NCI-H510A (cell line): ENCODE data around the gene NPR2.

Experiments used
- DNase-seq: peaks from one replicate; lab custom pipeline; 2025; lab: John Stamatoyannopoulos, UW

The NPR2 gene

GRCh38 chr9:35791297-35791921 is at the start of gene NPR2:
TSS of gene NPR2 (plus strand) at chr9:35791591. CDS start at chr9:35792409, 818 bp downstream.
- no peak for DNase-seq

GRCh38 chr9:35741740-35742139 is 49.7 kb upstream of the NPR2 start:
- DNase-seq = no peak

GRCh38 chr9:35743452-35743851 is 47.9 kb upstream of the NPR2 start:
- no peak for DNase-seq

- no peak for DNase-seq
These were observed 47.4 kb upstream of the NPR2 start for GRCh38 chr9:35743880-35744518.

GRCh38 chr9:35745569-35745968 is 45.8 kb upstream of the NPR2 start:
- DNase-seq = no peak

GRCh38 chr9:35746583-35746982 is 44.8 kb upstream of the NPR2 start:
- no peak for DNase-seq

GRCh38 chr9:35748242-35748857 is 43.0 kb upstream of the NPR2 start:
- no peak for DNase-seq

GRCh38 chr9:35748858-35749514 is 42.4 kb upstream of the NPR2 start, which contains the start of the genes GBA2 and RGP1:
TSS of gene GBA2 (minus strand) at chr9:35749228. CDS start at chr9:35748704, 524 bp downstream.
TSS of gene RGP1 (plus strand) at chr9:35749287. CDS start at chr9:35749756, 469 bp downstream.
- DNase-seq = peak; percentile 49

- DNase-seq = no peak
These were observed 41.7 kb upstream of the NPR2 start for GRCh38 chr9:35749515-35750255.

GRCh38 chr9:35750256-35750531 is 41.2 kb upstream of the NPR2 start:
- no peak for DNase-seq

- DNase-seq = no peak
These were observed 37.9 kb upstream of the NPR2 start for GRCh38 chr9:35753466-35753865.

GRCh38 chr9:35754264-35754663 is 37.1 kb upstream of the NPR2 start, which contains the start of gene MSMP:
TSS of gene MSMP (minus strand) at chr9:35754276. CDS start at chr9:35754129, 147 bp downstream.
- no peak for DNase-seq

- no peak for DNase-seq
These were observed 36.3 kb upstream of the NPR2 start for GRCh38 chr9:35755071-35755470.

GRCh38 chr9:35756275-35757225 is 34.8 kb upstream of the NPR2 start:
- DNase-seq = peak; percentile 30

GRCh38 chr9:35757226-35757891 is 34.0 kb upstream of the NPR2 start:
- DNase-seq = no peak

GRCh38 chr9:35757892-35758275 is 33.5 kb upstream of the NPR2 start:
- no peak for DNase-seq

GRCh38 chr9:35758475-35759050 is 32.8 kb upstream of the NPR2 start:
- DNase-seq = no peak

GRCh38 chr9:35759795-35760194 is 31.6 kb upstream of the NPR2 start:
- DNase-seq = no peak

GRCh38 chr9:35760651-35761050 is 30.7 kb upstream of the NPR2 start:
- DNase-seq = no peak

- no peak for DNase-seq
These were observed 28.2 kb upstream of the NPR2 start for GRCh38 chr9:35763181-35763580.
